Stimulated activated CD8-positive, alpha-beta memory T cell treated with anti-CD3 and anti-CD28 coated beads, Interleukin-2, amount 100 ng/mL, for 1 hour (primary cell): ENCODE measurements around the gene TAF9B.
"Not testable (repeated sequence)": the region's sequence is repeated elsewhere in the genome, so short reads cannot be mapped to it uniquely, and the experiment has no call there.

Source experiments
- DNase-seq, 2 donors: peaks; one replicate each; pipeline ENCODE4 v3.0.0-alpha.2; 2020; ENCODE audit warnings: low read depth in 2 of 2

Gene TAF9B

GRCh38 chrX:78139160-78140123 is at the start of gene TAF9B:
TAF9B (minus strand) TSS chrX:78139650; CDS start chrX:78139611, 39 bp downstream.
- DNase-seq = peak; percentile 43 to 61

GRCh38 chrX:78182881-78183280 is 43.4 kb upstream of the TAF9B start:
- DNase-seq = no peak

GRCh38 chrX:78181307-78181706 is 41.9 kb upstream of the TAF9B start:
- no peak for DNase-seq

GRCh38 chrX:78168065-78168464 is 28.6 kb upstream of the TAF9B start:
- DNase-seq = no peak

GRCh38 chrX:78165425-78165824 is 26.0 kb upstream of the TAF9B start:
- DNase-seq = no peak

GRCh38 chrX:78163175-78163574 is 23.7 kb upstream of the TAF9B start:
- not testable (repeated sequence) for DNase-seq

GRCh38 chrX:78160711-78161110 is 21.3 kb upstream of the TAF9B start:
- not testable (repeated sequence) for DNase-seq

GRCh38 chrX:78157846-78158245 is 18.4 kb upstream of the TAF9B start:
- DNase-seq = not testable (repeated sequence)

- DNase-seq = not testable (repeated sequence)
Observed at GRCh38 chrX:78157373-78157772, 17.9 kb upstream of the TAF9B start.

GRCh38 chrX:78147002-78147540 is 7.6 kb upstream of the TAF9B start:
- DNase-seq = not testable (repeated sequence)

GRCh38 chrX:78140206-78140605 is 756 bp upstream of the TAF9B start:
- no peak for DNase-seq

GRCh38 chrX:78133238-78133960 is 6.1 kb downstream of the TAF9B start:
- no peak for DNase-seq

GRCh38 chrX:78131117-78131516 is 8.3 kb downstream of the TAF9B start:
- DNase-seq = no peak

GRCh38 chrX:78130396-78130795 is 9.1 kb downstream of the TAF9B start:
- DNase-seq = no peak

- no peak for DNase-seq
Observed at GRCh38 chrX:78129714-78130113, 9.7 kb downstream of the TAF9B start.

GRCh38 chrX:78125781-78126180 is 13.7 kb downstream of the TAF9B start:
- not testable (repeated sequence) for DNase-seq

GRCh38 chrX:78125148-78125547 is 14.3 kb downstream of the TAF9B start:
- no peak for DNase-seq

GRCh38 chrX:78124307-78124706 is 15.1 kb downstream of the TAF9B start:
- DNase-seq = no peak

GRCh38 chrX:78123190-78123589 is 16.3 kb downstream of the TAF9B start:
- no peak for DNase-seq

GRCh38 chrX:78119521-78120227 is 19.8 kb downstream of the TAF9B start:
- no peak for DNase-seq

GRCh38 chrX:78118628-78119027 is 20.8 kb downstream of the TAF9B start:
- DNase-seq = no peak

- no peak for DNase-seq
Observed at GRCh38 chrX:78116766-78117165, 22.7 kb downstream of the TAF9B start.
